ENCODE data around the gene DIDO1.

DIDO1 gene

GRCh38 chr20:62945771-62946339, 19.6 kb upstream of the DIDO1 start:
- Histone ChIP-seq H4K20me1 (ENCODE audit: low read depth, low read length) (no peaks in the 10 kb centered on the region), H3K36me3 (ENCODE audit: low read length) (peaks cover 14% of the 10 kb centered on the region)
- no peak for TF ChIP-seq EZH2phosphoT487 (conservative IDR thresholded peaks at IDR 0.05; ENCODE audit: low read length)
- TF ChIP-seq CTCF (IDR thresholded peaks at IDR 0.05; ENCODE audit: insufficient read depth, low read length, poor library complexity, severe bottlenecking): no peak

GRCh38 chr20:62944746-62945145, 18.4 kb upstream of the DIDO1 start:
- peaks cover 35% of the 10 kb centered on the region for H3K79me2 ChIP-seq (ENCODE audit: insufficient read depth, low read length)

More at GRCh38 chr20:62945771-62946339, 19.6 kb upstream of the DIDO1 start:
- Histone ChIP-seq H3K4me2 (ENCODE audit: low read depth, low read length, poor library complexity, severe bottlenecking) (no peak overlapping the region), H2AFZ (ENCODE audit: low read depth, low read length, severe bottlenecking) (no peak overlapping the region), H3K27ac (ENCODE audit: low read depth, low read length) (no peak overlapping the region), H3K27me3 (ENCODE audit: low read length) (no peaks in the 10 kb centered on the region), H3K4me3 (ENCODE audit: insufficient read depth, low read length, poor library complexity, severe bottlenecking) (no peak overlapping the region), H3F3A (ENCODE audit: insufficient read depth) (no peaks in the 10 kb centered on the region), H3K9me3 (ENCODE audit: insufficient read depth, low read length) (no peaks in the 10 kb centered on the region; the same call in 1 of the 2 replicates), H3K9me2 (replicated peaks; ENCODE audit: insufficient read depth, low read length) (no peaks in the 10 kb centered on the region), H3K79me2 (ENCODE audit: insufficient read depth, low read length) (peaks cover 25% of the 10 kb centered on the region), H3K9ac (ENCODE audit: low read length) (no peak overlapping the region)

GRCh38 chr20:62944184-62944583, 17.9 kb upstream of the DIDO1 start:
- Histone ChIP-seq H3F3A (ENCODE audit: insufficient read depth) (no peaks in the 10 kb centered on the region), H3K27ac (ENCODE audit: low read depth, low read length) (no peak overlapping the region), H3K4me3 (ENCODE audit: insufficient read depth, low read length, poor library complexity, severe bottlenecking) (no peak overlapping the region), H3K36me3 (ENCODE audit: low read length) (peaks cover 14% of the 10 kb centered on the region), H2AFZ (ENCODE audit: low read depth, low read length, severe bottlenecking) (no peak overlapping the region), H3K79me2 (ENCODE audit: insufficient read depth, low read length) (peaks cover 40% of the 10 kb centered on the region), H3K9me2 (replicated peaks; ENCODE audit: insufficient read depth, low read length) (no peaks in the 10 kb centered on the region), H4K20me1 (ENCODE audit: low read depth, low read length) (no peaks in the 10 kb centered on the region), H3K9ac (ENCODE audit: low read length) (no peak overlapping the region), H3K9me3 (ENCODE audit: insufficient read depth, low read length) (no peaks in the 10 kb centered on the region; the same call in 1 of the 2 replicates), H3K27me3 (ENCODE audit: low read length) (no peaks in the 10 kb centered on the region), H3K4me2 (ENCODE audit: low read depth, low read length, poor library complexity, severe bottlenecking) (no peak overlapping the region)
- no peak for TF ChIP-seq EZH2phosphoT487 (conservative IDR thresholded peaks at IDR 0.05; ENCODE audit: low read length)
- TF ChIP-seq CTCF (IDR thresholded peaks at IDR 0.05; ENCODE audit: insufficient read depth, low read length, poor library complexity, severe bottlenecking): no peak

More at GRCh38 chr20:62944746-62945145, 18.4 kb upstream of the DIDO1 start:
- Histone ChIP-seq H3F3A (ENCODE audit: insufficient read depth) (no peaks in the 10 kb centered on the region), H3K36me3 (ENCODE audit: low read length) (peaks cover 14% of the 10 kb centered on the region), H3K27me3 (ENCODE audit: low read length) (no peaks in the 10 kb centered on the region), H3K9me2 (replicated peaks; ENCODE audit: insufficient read depth, low read length) (no peaks in the 10 kb centered on the region), H3K27ac (ENCODE audit: low read depth, low read length) (no peak overlapping the region), H3K9me3 (ENCODE audit: insufficient read depth, low read length) (no peaks in the 10 kb centered on the region; the same call in 1 of the 2 replicates), H3K9ac (ENCODE audit: low read length) (no peak overlapping the region), H3K4me3 (ENCODE audit: insufficient read depth, low read length, poor library complexity, severe bottlenecking) (no peak overlapping the region), H2AFZ (ENCODE audit: low read depth, low read length, severe bottlenecking) (no peak overlapping the region), H4K20me1 (ENCODE audit: low read depth, low read length) (no peaks in the 10 kb centered on the region), H3K4me2 (ENCODE audit: low read depth, low read length, poor library complexity, severe bottlenecking) (no peak overlapping the region)
- TF ChIP-seq EZH2phosphoT487 (conservative IDR thresholded peaks at IDR 0.05; ENCODE audit: low read length) (no peak), CTCF (IDR thresholded peaks at IDR 0.05; ENCODE audit: insufficient read depth, low read length, poor library complexity, severe bottlenecking) (no peak)

Data from SU-DHL-6 (cell line).